Measurements from ENCODE around the gene MNAT1.

The MNAT1 gene

GRCh38 chr14:60705100-60705499, 29.5 kb upstream of the MNAT1 start:
- DNase-seq (ENCODE audit: extremely low read depth, insufficient read length): no peak
- no peaks in the 10 kb centered on the region for H3K27me3 ChIP-seq (replicated peaks; ENCODE audit: control insufficient read depth, insufficient read depth, low read length)
- TF ChIP-seq, protein P1, sequence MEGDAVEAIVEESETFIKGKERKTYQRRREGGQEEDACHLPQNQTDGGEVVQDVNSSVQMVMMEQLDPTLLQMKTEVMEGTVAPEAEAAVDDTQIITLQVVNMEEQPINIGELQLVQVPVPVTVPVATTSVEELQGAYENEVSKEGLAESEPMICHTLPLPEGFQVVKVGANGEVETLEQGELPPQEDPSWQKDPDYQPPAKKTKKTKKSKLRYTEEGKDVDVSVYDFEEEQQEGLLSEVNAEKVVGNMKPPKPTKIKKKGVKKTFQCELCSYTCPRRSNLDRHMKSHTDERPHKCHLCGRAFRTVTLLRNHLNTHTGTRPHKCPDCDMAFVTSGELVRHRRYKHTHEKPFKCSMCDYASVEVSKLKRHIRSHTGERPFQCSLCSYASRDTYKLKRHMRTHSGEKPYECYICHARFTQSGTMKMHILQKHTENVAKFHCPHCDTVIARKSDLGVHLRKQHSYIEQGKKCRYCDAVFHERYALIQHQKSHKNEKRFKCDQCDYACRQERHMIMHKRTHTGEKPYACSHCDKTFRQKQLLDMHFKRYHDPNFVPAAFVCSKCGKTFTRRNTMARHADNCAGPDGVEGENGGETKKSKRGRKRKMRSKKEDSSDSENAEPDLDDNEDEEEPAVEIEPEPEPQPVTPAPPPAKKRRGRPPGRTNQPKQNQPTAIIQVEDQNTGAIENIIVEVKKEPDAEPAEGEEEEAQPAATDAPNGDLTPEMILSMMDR (IDR thresholded peaks at IDR 0.05; ENCODE audit: insufficient read depth, low read length, poor library complexity, severe bottlenecking): no peak
- no peaks in the 10 kb centered on the region for H3K36me3 ChIP-seq (ENCODE audit: control insufficient read depth, insufficient read depth, low read length)
- H3K4me3 ChIP-seq (replicated peaks; ENCODE audit: low read depth, low read length): no peak overlapping the region

- TF ChIP-seq, protein P1 (IDR thresholded peaks at IDR 0.05; ENCODE audit: insufficient read depth, low read length, poor library complexity, severe bottlenecking): no peak
- Histone ChIP-seq H3K27me3 (replicated peaks; ENCODE audit: control insufficient read depth, insufficient read depth, low read length) (no peaks in the 10 kb centered on the region), H3K36me3 (ENCODE audit: control insufficient read depth, insufficient read depth, low read length) (no peaks in the 10 kb centered on the region), H3K4me3 (replicated peaks; ENCODE audit: low read depth, low read length) (no peak overlapping the region)
- DNase-seq (ENCODE audit: extremely low read depth, insufficient read length): no peak
These were observed 26.7 kb upstream of the MNAT1 start for GRCh38 chr14:60707858-60708257.

DNA sequence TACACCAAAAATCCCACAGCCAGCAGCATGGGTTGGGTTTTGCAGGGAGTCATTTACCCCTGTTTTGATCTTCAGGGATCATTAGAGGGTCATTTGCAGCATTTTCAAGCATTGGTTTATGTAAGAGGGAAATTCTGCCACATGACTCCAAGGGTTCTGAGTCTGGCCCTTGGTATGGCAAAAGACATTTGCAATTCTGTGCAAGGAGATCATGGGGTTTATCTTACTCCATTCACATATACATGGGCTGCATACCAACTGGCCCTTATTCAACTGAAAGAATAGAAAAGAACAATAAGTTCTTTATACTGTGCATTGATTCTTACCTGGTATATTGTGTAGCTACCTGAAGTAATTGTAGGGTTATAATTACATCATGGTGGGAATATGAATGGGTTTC, 24.1 kb upstream of the MNAT1 start:
- no peak for DNase-seq (ENCODE audit: extremely low read depth, insufficient read length)
- H3K36me3 ChIP-seq (ENCODE audit: control insufficient read depth, insufficient read depth, low read length): no peaks in the 10 kb centered on the region

GRCh38 chr14:60713513-60713912, 21.0 kb upstream of the MNAT1 start:
- no peak overlapping the region for H3K4me3 ChIP-seq (replicated peaks; ENCODE audit: low read depth, low read length)
- no peaks in the 10 kb centered on the region for H3K36me3 ChIP-seq (ENCODE audit: control insufficient read depth, insufficient read depth, low read length)
- no peaks in the 10 kb centered on the region for H3K27me3 ChIP-seq (replicated peaks; ENCODE audit: control insufficient read depth, insufficient read depth, low read length)
- TF ChIP-seq, protein P1 (IDR thresholded peaks at IDR 0.05; ENCODE audit: insufficient read depth, low read length, poor library complexity, severe bottlenecking): no peak
- no peak for DNase-seq (ENCODE audit: extremely low read depth, insufficient read length)

More for the DNA sequence above, 24.1 kb upstream of the MNAT1 start:
- no peak overlapping the region for H3K4me3 ChIP-seq (replicated peaks; ENCODE audit: low read depth, low read length)
- H3K27me3 ChIP-seq (replicated peaks; ENCODE audit: control insufficient read depth, insufficient read depth, low read length): no peaks in the 10 kb centered on the region
- TF ChIP-seq, protein P1 (IDR thresholded peaks at IDR 0.05; ENCODE audit: insufficient read depth, low read length, poor library complexity, severe bottlenecking): no peak

- no peaks in the 10 kb centered on the region; the same call in 1 of the 2 replicates for H3K27me3 ChIP-seq (replicated peaks; ENCODE audit: control insufficient read depth, insufficient read depth, low read length)
- H3K4me3 ChIP-seq (replicated peaks; ENCODE audit: low read depth, low read length): no peak overlapping the region
- DNase-seq (ENCODE audit: extremely low read depth, insufficient read length): no peak
- no peaks in the 10 kb centered on the region for H3K36me3 ChIP-seq (ENCODE audit: control insufficient read depth, insufficient read depth, low read length)
- TF ChIP-seq, protein P1 (IDR thresholded peaks at IDR 0.05; ENCODE audit: insufficient read depth, low read length, poor library complexity, severe bottlenecking): no peak
These were observed 14.2 kb upstream of the MNAT1 start for GRCh38 chr14:60720391-60720790.

- DNase-seq (ENCODE audit: extremely low read depth, insufficient read length): no peak
- H3K27me3 ChIP-seq (replicated peaks; ENCODE audit: control insufficient read depth, insufficient read depth, low read length): no peaks in the 10 kb centered on the region; the same call in 1 of the 2 replicates
- TF ChIP-seq, protein P1 (IDR thresholded peaks at IDR 0.05; ENCODE audit: insufficient read depth, low read length, poor library complexity, severe bottlenecking): no peak
- no peak overlapping the region for H3K4me3 ChIP-seq (replicated peaks; ENCODE audit: low read depth, low read length)
- no peaks in the 10 kb centered on the region for H3K36me3 ChIP-seq (ENCODE audit: control insufficient read depth, insufficient read depth, low read length)
These were observed 13.6 kb upstream of the MNAT1 start for GRCh38 chr14:60720962-60721325.
